Endothelial cell of umbilical vein (primary cell): ENCODE measurements around the gene CLDN14.

Experiments
- CTCF ChIP-seq, 2 donors: IDR thresholded peaks; 1 replicate in 1 of 2; 2 replicates in 1 of 2; pipeline ENCODE4 v1.5.1; 2011; ENCODE audit warnings: low read length in 2 of 2, mild to moderate bottlenecking in 2 of 2, moderate library complexity in 2 of 2, control low read depth in 1 of 2, inconsistent platforms in 1 of 2, low read depth in 1 of 2; ENCODE audit not compliant: insufficient read depth in 1 of 2; ENCODE audit errors: extremely low read depth in 1 of 2
- EZH2 ChIP-seq: IDR thresholded peaks from 2 replicates; pipeline ENCODE4 v1.6.1; 2012; ENCODE audit warnings: borderline replicate concordance, low read depth, mild to moderate bottlenecking, moderate library complexity, low read length, inconsistent platforms; ENCODE audit not compliant: severe bottlenecking
- POLR2A ChIP-seq: IDR thresholded peaks from 2 replicates; pipeline ENCODE4 v1.6.1; 2012; ENCODE audit warnings: low read depth, mild to moderate bottlenecking, control low read depth, low read length

GRCh38 chr21:36428761-36429432 lies 51.0 kb downstream of the CLDN14 start:
- TF ChIP-seq EZH2 (no peak), CTCF (IDR thresholded peaks at IDR 0.05; ENCODE audit: extremely low read depth in 1 of 2, insufficient read depth in 1 of 2, low read depth in 1 of 2, low read length in 2 of 2) (no peak), POLR2A (peak; percentile 64)
